D341Med (cell line): ENCODE measurements around the gene MAVS.
"Not testable (repeated sequence)": the region's sequence is repeated elsewhere in the genome, so short reads cannot be mapped to it uniquely, and the experiment has no call there.

ENCODE experiments used
- DNase-seq: peaks from one replicate; pipeline ENCODE4 v3.0.0; 2012; ENCODE audit warnings: low spot score

MAVS gene

GRCh38 chr20:3888622-3889488 is 42.2 kb downstream of the MAVS start, which contains the start of gene PANK2:
Gene PANK2 (plus strand): TSS chr20:3889387.
- DNase-seq, result peak; percentile 97

- peak; percentile 78 for DNase-seq
Measured at GRCh38 chr20:3889489-3890397, 43.1 kb downstream of the MAVS start.

GRCh38 chr20:3890398-3890751 is 43.7 kb downstream of the MAVS start:
- no peak for DNase-seq

GRCh38 chr20:3890999-3891929 is 44.6 kb downstream of the MAVS start:
- DNase-seq, result no peak

GRCh38 chr20:3894796-3895195 is 48.2 kb downstream of the MAVS start:
- DNase-seq, result no peak

GRCh38 chr20:3896302-3896701 is 49.7 kb downstream of the MAVS start:
- no peak for DNase-seq

- DNase-seq, result no peak
Measured at GRCh38 chr20:3896853-3897583, 50.4 kb downstream of the MAVS start.

GRCh38 chr20:3898181-3898580 is 51.5 kb downstream of the MAVS start:
- not testable (repeated sequence) for DNase-seq

- DNase-seq, result no peak
Measured at GRCh38 chr20:3898639-3899038, 52.0 kb downstream of the MAVS start.

GRCh38 chr20:3900187-3900604 is 53.6 kb downstream of the MAVS start:
- no peak for DNase-seq

GRCh38 chr20:3901028-3901705 is 54.5 kb downstream of the MAVS start:
- no peak for DNase-seq

- no peak for DNase-seq
Measured at GRCh38 chr20:3901706-3902440, 55.2 kb downstream of the MAVS start.

GRCh38 chr20:3902446-3902845 is 55.8 kb downstream of the MAVS start:
- DNase-seq, result no peak

- no peak for DNase-seq
Measured at GRCh38 chr20:3904224-3904623, 57.6 kb downstream of the MAVS start.

- no peak for DNase-seq
Measured at GRCh38 chr20:3904857-3905256, 58.2 kb downstream of the MAVS start.

- DNase-seq, result not testable (repeated sequence)
Measured at GRCh38 chr20:3906744-3907721, 60.4 kb downstream of the MAVS start.

GRCh38 chr20:3908667-3909066 is 62.0 kb downstream of the MAVS start:
- no peak for DNase-seq

- no peak for DNase-seq
Measured at GRCh38 chr20:3909952-3910366, 63.3 kb downstream of the MAVS start.

GRCh38 chr20:3910853-3911252 is 64.2 kb downstream of the MAVS start:
- no peak for DNase-seq
